Effector CD8-positive, alpha-beta T cell (primary cell): Measurements from ENCODE around the gene BMPER.

ENCODE experiments used
- DNase-seq: peaks from one replicate; lab custom pipeline; 2025; lab: John Stamatoyannopoulos, UW

The BMPER gene

DNA sequence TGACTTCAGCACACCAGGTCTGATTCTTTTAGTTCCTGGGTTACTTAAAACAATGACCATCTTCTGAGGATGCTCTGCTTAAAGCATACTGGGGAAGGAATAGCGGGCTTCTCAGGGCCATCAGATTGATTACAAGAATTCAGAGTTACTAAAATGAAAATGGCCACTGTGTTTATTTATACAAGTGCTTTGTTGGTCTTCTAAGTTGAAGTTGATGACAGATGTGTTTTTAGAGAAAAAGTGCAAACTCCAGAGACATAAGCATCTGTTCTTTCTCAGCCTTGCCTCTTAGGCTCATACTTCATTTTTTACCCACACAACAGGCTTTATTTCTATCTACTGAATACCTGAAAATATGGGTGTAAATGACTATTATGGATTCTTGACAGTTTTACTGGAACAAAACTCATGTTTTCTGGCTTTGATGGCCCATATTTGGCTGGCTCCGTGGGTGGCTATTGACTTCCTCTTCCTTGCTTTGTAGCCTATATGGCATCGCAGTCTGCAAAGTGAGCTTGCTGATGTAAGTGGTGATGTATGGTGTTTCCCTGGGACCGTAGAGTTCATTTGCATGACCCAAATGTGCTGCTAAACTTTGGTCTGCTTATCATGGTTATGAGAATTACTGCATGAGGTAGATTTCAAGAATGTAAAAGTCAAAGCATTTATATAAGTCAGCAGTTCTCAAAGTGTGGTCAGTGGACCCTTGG, 121.3 kb downstream of the BMPER start:
- DNase-seq = no peak

GRCh38 chr7:34031156-34031555, 125.8 kb downstream of the BMPER start:
- no peak for DNase-seq

DNA sequence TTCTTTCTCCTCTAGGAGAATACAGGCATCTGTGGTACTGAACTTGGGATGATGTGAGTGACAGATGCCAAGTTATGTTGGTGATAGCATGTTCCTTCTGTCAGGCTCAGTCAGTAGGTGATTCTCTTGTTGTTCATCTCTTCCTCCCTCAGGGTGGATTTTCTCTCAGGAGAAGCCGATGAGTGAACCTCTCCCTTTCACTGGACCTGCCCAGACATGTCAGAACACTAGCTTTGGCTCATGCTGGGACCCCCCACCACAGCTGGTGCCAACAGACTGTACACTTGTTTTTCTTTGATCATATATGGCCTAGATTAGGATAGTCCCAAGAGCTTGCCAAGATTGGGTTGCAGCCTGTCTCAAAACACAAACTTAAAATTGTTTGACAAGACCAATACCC, 129.4 kb downstream of the BMPER start:
- DNase-seq = no peak

DNA sequence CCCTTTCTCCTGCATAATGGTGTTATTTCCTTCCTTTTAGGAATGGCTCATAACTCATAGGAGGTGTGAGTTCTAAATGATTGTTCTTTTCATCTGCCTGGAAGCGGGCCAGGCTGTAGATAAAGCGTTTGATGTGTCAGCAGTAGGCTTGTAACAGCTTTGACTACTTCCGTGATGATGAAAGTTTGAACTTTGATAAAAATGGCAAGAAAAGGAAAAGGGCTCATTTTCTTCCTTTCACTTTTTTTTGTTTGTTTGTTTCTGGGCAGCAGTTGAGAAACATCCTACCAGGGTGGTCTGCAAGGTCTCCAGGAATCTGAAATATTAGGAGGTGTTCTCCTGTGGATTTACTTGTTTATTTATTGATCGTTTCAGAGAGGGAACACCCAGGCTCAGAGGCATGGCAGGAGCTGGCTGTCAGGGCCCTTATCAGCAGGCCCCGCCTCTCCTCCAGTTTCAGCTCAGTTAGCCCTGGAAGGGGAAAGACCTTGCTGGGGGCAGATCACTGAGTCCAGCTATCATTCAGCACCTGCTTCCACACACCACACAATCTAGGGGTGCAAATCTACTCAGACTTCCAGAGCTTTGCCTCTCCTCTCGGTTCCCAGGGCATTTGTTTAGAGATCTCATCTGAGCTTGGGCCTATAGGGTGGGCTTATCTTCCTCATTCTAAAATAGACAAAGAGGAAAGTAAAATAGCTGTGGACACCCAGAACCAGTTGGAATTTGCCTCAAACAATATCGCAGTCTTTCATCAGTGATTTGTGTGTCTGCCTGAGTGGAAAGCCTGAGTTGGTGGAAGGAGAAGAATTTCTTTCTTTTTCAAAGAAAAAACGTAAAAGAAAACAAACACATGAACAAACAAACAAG, 130.9 kb downstream of the BMPER start:
- DNase-seq = no peak

- no peak for DNase-seq
These were observed 131.8 kb downstream of the BMPER start for GRCh38 chr7:34036972-34037792.

DNA sequence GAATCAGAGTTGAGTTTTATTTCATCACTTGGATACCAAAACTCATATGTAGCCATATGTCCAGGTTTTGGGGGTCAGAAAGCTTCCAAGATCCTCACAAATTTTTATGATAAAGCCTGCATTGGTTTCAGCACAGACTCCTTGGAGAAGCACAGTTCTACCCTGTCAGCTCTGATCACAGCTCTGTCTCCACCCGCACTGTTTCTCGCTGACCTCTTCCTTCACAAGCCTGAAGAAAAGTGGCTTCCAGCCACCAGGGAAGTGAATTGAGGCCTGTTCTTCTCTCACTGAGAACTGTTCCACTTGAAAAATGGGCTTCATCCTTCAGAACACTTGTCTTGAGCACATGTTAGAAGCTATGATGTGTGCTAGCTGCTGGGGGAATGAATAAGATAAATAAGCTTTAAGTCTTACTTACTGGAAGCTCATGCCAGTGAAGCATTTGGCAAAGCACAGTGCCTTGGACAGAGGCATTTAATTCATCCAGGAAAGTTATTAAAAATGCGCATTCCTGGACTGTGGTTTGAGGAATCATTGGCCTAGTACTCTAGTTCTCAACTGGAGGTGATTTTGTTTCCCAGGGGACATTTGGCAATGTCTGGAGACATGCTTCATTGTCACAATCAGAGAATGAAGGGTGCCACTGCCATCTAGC, 133.6 kb downstream of the BMPER start:
- DNase-seq = no peak

- no peak for DNase-seq
These were observed 136.4 kb downstream of the BMPER start for GRCh38 chr7:34041707-34042106.

- DNase-seq = no peak
These were observed 137.1 kb downstream of the BMPER start for GRCh38 chr7:34042406-34042805.

DNA sequence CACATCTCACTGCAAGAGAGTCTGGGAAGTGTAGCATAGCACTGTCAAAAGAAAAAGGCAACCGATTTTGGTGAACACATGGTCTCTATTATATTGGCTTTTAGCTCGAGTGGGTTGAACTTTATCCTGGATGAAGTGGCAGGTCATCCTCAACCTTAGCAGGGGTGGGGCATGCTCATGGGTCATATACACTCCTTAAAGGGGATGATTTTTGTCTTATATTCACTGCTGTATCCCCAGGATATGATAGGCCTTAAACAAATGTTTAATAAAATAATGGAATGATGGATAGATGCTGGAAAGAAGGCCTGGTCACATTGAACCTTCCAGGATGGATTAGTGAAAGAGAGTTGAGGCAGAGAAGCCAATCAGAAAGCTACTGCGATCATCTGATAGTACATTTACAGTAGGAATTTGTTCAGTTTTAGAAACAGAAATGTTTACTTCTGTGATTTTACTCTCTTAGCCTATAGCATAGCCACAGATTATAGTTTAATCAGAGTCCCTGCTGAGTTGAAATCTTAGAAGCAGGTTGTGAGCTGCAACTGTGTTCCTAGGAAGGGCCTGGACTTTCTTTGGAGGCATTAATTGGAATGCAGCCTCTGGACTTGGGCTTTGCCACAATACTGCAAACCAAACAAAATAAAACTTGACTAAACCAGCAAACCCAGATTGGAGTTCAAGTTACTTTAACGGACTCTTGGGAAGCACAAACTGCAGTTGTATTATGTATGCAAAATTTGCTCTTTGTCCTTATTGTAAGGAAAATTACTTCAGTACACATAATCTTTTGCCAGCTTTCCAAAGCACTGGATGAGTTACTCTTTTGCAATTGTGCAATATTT, 138.3 kb downstream of the BMPER start:
- DNase-seq = no peak

DNA sequence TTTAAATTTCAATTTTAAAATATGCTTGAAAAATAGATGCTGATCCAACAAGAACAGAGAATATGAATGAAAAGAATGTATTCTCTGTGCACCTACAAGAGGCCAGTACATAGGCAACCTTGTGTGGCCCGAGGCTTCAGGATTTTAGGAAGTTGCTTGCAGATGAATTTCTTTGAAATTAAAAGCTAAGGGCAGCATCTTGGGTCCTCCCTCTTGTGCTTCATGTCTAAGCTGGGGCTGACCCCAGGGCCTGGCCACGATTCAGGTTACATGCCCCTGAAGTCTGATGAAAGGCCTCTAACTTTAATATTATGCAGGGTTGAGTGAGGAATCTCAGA, 138.9 kb downstream of the BMPER start:
- no peak for DNase-seq

GRCh38 chr7:34044734-34045353, 139.5 kb downstream of the BMPER start:
- DNase-seq = no peak

GRCh38 chr7:34048445-34048844, 143.1 kb downstream of the BMPER start:
- DNase-seq = no peak

DNA sequence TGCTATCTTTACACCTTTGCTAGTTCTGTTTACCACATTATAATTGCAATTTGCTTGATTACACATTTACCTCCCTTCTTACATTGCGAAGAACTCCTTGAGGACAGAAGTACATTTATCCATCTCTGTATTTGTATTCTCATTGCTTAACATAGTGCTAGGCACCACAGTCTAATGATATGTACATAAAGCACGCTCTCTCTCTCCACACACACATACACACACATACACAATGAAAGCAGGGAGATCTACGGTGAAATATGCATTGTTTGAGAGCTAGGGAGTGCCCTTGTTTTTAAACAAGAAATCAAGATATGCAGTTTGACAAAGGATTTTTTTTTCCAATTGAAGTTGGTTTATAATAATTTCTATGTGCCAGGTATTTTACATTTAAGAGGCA, 148.7 kb downstream of the BMPER start:
- DNase-seq = no peak

DNA sequence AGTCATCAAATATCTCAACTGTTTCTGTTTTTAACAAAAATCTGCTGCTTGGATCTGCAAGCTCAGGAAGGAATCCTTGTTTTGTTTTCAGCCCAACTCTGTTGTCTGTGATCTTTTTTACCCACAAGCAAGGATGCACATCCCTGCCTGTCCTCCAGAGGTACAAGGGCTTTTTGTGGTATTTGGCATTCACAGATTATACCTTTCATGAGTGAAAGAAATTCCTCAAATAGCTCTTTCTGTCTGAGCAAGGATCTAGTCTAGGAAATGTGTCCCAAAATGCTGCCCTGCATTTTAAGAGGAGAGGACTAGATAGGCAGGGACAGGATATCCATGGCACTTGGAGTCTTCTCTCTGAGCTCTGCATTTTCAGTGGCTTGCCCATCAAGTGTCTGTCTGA, 151.8 kb downstream of the BMPER start:
- no peak for DNase-seq

GRCh38 chr7:34057956-34058355, 152.6 kb downstream of the BMPER start:
- no peak for DNase-seq

DNA sequence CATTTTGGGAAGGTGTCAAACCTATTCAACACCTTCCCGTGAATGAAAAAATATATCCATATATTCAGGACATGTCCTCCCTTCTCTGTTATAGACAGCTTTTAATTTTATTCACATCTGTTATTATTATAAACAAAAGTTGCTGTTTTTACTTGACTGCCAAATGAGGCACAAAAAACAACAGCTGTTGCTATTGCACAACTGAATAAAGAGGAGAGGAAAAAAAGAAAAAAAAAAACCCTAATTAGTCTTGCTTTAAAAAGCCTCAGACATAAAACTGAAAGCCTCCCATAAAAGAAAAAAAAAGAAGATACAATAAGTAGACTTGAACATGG, 153.4 kb downstream of the BMPER start:
- DNase-seq = no peak

- DNase-seq = no peak
These were observed 153.9 kb downstream of the BMPER start for GRCh38 chr7:34059136-34059828.

GRCh38 chr7:34060196-34060947, 155.0 kb downstream of the BMPER start:
- DNase-seq = no peak

DNA sequence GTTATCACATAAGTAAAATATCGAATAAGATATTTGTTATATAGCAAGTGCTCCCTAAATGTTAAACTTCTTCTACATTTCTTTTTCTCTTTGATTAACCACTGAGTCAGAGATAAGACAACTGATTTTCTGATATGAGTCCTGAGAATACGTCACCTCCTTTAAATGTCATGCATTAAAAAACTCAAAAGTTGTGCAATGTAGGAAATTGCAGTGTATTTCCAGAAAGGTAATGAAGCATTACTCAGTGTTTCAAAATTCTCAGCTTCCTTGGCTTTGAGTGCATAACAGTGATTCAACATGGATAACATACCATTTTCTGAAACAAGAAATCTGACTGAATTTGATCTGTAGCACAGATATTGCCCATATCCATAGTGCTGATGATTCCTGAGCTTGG, 155.8 kb downstream of the BMPER start:
- DNase-seq = no peak

- no peak for DNase-seq
These were observed 157.0 kb downstream of the BMPER start for GRCh38 chr7:34062341-34062740.
